Karpas-422 (cell line): ENCODE results near the gene FXYD3. TPM values are rescaled to one million over a fixed set of nuclear protein-coding genes. Genes with fewer than 3 reads are reported as not detected.

Source experiments
- DNase-seq: peaks from one replicate; pipeline ENCODE4 v3.0.0-alpha.2; 2015
- H2AFZ ChIP-seq: fragments of 200-600 bp; sonication (generic); 2 replicates; pipeline ENCODE4 v1.6.1; 2014; ENCODE audit warnings: antibody characterized with exemption, low read length, mixed read lengths
- H3K27ac ChIP-seq: fragments of 200-600 bp; sonication (generic); 2 replicates; pipeline ENCODE4 v1.5.1; 2014; ENCODE audit warnings: mild to moderate bottlenecking, low read length, moderate library complexity
- H3K27me3 ChIP-seq: fragments of 200-600 bp; sonication (generic); 2 replicates; pipeline ENCODE4 v1.6.1; 2014; ENCODE audit warnings: low read length, mixed read lengths
- H3K36me3 ChIP-seq: fragments of 200-600 bp; sonication (generic); 2 replicates; pipeline ENCODE4 v1.6.1; 2014; ENCODE audit warnings: low read length, mixed read lengths; ENCODE audit not compliant: insufficient read depth
- H3K4me1 ChIP-seq: fragments of 200-600 bp; sonication (generic); 2 replicates; pipeline ENCODE4 v1.6.1; 2014; ENCODE audit warnings: mild to moderate bottlenecking, low read length, mixed read lengths
- H3K4me2 ChIP-seq: fragments of 200-600 bp; sonication (generic); 2 replicates; pipeline ENCODE4 v1.6.1; 2014; ENCODE audit warnings: low read length, low read depth, mild to moderate bottlenecking; ENCODE audit not compliant: poor library complexity, severe bottlenecking
- H3K4me3 ChIP-seq: fragments of 200-600 bp; sonication (generic); 2 replicates; pipeline ENCODE4 v1.5.1; 2014; ENCODE audit warnings: mild to moderate bottlenecking, antibody characterized with exemption, low read length, mixed read lengths
- H3K79me2 ChIP-seq: fragments of 200-600 bp; sonication (generic); 2 replicates; pipeline ENCODE4 v1.6.1; 2014; ENCODE audit warnings: mild to moderate bottlenecking, low read length, mixed read lengths
- H3K9ac ChIP-seq: fragments of 200-600 bp; sonication (generic); 2 replicates; pipeline ENCODE4 v1.6.0; 2014; ENCODE audit warnings: low read length
- H3K9me2 ChIP-seq: fragments of 200-600 bp; sonication (generic), shearing (Covaris generic); replicated peaks from 2 replicates; pipeline ENCODE4 v1.6.0; 2014; ENCODE audit warnings: mild to moderate bottlenecking, low read length, moderate library complexity; ENCODE audit not compliant: insufficient read depth
- H3K9me3 ChIP-seq: fragments of 300-700, 200-600 bp; sonication (generic); 2 replicates; pipeline ENCODE4 v1.6.1; 2014; ENCODE audit warnings: low read length, mixed read lengths
- H4K20me1 ChIP-seq: fragments of 200-600 bp; sonication (generic); 2 replicates; pipeline ENCODE4 v1.6.1; 2014; ENCODE audit warnings: mild to moderate bottlenecking, antibody characterized with exemption, low read length, low read depth; ENCODE audit not compliant: insufficient read depth
- total RNA-seq: library from RNA; depleted of rRNA; stranded (reverse); fragments of >200 nt; shearing (Covaris generic); gene quantifications from 2 replicates; pipeline ENCODE4 v1.2.3, GENCODE V29; 2014; ENCODE audit warnings: low replicate concordance

FXYD3 gene
- total RNA-seq, 1 experiment from 2014 or later = not detected

DNA sequence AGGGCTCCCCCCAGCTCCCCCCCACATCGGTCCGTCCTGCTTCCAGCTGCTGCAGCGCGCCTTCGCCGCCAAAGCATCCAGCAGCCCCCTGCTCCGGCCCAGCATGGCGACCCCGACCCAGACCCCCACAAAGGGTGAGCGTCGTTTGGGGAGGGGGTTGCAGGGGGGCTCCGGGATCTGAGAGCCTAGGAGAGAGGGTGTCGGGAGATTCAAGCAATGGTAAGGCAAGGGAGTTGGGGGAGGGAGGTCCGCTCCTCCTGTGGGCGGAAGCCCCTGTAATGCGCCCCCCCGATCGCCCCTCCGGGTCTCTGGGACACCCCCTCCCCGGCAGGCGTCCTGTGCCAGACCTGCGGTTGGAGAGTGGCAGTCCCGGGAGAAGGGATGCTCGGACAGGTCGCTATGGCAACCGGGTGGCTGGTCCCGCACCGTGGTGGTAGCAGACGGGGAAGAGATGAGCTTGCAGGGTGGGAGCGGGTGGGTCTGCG, 27.6 kb downstream of the FXYD3 start, which contains the start of gene FXYD7:
Gene FXYD7, plus strand, starts transcription at position 25 of the 485 bp plus-strand sequence. Its CDS starts 79 bp downstream, at position 104.
- no peaks in the 10 kb centered on the region for H3K9me2 ChIP-seq
- H3K4me2 ChIP-seq = no peak within 1 kb of the TSS
- no peak within 1 kb of the TSS for H2AFZ ChIP-seq

DNA sequence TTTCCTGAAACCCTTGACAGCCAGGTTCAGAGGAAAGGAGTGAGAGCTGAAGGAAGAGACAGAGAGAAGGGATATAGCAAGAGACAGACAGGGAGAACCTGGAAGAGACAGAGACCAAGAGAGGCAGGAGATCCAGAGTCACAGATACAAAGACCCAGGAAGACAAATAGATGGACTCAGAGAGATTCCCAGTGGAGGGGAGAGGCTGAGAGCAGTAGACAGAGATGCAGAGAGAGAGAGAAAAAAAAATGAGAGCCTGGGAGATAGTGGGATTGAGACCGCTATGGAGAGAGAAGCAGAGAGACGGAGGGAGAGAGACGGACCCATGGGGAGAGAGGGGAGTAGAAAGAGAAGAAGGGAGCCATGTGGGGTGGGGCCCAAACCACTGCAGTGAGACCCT, 28.2 kb downstream of the FXYD3 start:
- Histone ChIP-seq H3K79me2 (no peaks in the 10 kb centered on the region), H3K9me3 (no peaks in the 10 kb centered on the region), H2AFZ (no peak overlapping the region), H3K27ac (no peak overlapping the region), H3K4me2 (no peak overlapping the region), H3K27me3 (no peaks in the 10 kb centered on the region), H3K4me1 (peaks cover 18% of the 10 kb centered on the region), H3K36me3 (no peaks in the 10 kb centered on the region), H3K9ac (no peak overlapping the region), H3K4me3 (no peak overlapping the region), H3K9me2 (no peaks in the 10 kb centered on the region), H4K20me1 (no peaks in the 10 kb centered on the region)
- no peak for DNase-seq

More for the DNA sequence above, 27.6 kb downstream of the FXYD3 start, which contains the start of gene FXYD7:
- Histone ChIP-seq H3K4me3 (no peak within 1 kb of the TSS), H3K9ac (no peak within 1 kb of the TSS), H3K27me3 (no peaks in the 10 kb centered on the region), H3K36me3 (no peaks in the 10 kb centered on the region), H3K79me2 (no peaks in the 10 kb centered on the region), H3K9me3 (no peaks in the 10 kb centered on the region), H3K27ac (no peak within 1 kb of the TSS), H3K4me1 (peaks cover 18% of the 10 kb centered on the region), H4K20me1 (no peaks in the 10 kb centered on the region)
- no peak for DNase-seq

DNA sequence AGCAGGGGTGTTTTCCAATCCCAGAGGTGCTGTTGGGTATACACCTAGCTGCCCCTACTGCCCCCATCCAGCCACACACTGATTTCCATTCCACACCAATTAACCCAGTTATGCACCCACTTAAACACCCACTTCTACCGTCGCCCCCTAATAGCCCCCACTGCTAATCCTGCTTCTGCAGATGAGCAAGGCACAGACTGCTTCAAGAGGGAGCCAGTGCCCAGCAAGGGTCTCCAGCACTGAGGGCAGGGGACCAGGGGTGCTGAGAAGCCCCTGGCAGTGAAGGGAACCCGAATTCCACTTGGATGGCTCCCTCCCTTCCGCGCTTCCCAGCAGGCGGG, 28.6 kb downstream of the FXYD3 start:
- no peaks in the 10 kb centered on the region for H3K9me3 ChIP-seq
- no peak overlapping the region for H3K9ac ChIP-seq
- H3K79me2 ChIP-seq = no peaks in the 10 kb centered on the region
- DNase-seq = no peak
- no peak overlapping the region for H3K27ac ChIP-seq
- H3K9me2 ChIP-seq = no peaks in the 10 kb centered on the region
- peaks cover 18% of the 10 kb centered on the region for H3K4me1 ChIP-seq
- no peak overlapping the region for H2AFZ ChIP-seq
- no peaks in the 10 kb centered on the region for H3K36me3 ChIP-seq
- H3K27me3 ChIP-seq = no peaks in the 10 kb centered on the region
- H3K4me2 ChIP-seq = no peak overlapping the region
- H4K20me1 ChIP-seq = no peaks in the 10 kb centered on the region
- H3K4me3 ChIP-seq = no peak overlapping the region

- Histone ChIP-seq H3K36me3 (no peaks in the 10 kb centered on the region), H3K4me3 (no peak overlapping the region), H3K9me2 (no peaks in the 10 kb centered on the region), H4K20me1 (no peaks in the 10 kb centered on the region), H2AFZ (no peak overlapping the region), H3K9me3 (no peaks in the 10 kb centered on the region), H3K4me1 (peaks cover 18% of the 10 kb centered on the region), H3K27me3 (no peaks in the 10 kb centered on the region), H3K79me2 (no peaks in the 10 kb centered on the region), H3K27ac (no peak overlapping the region), H3K4me2 (no peak overlapping the region), H3K9ac (no peak overlapping the region)
- DNase-seq = no peak
These were observed 29.2 kb downstream of the FXYD3 start for GRCh38 chr19:35144600-35145436.

DNA sequence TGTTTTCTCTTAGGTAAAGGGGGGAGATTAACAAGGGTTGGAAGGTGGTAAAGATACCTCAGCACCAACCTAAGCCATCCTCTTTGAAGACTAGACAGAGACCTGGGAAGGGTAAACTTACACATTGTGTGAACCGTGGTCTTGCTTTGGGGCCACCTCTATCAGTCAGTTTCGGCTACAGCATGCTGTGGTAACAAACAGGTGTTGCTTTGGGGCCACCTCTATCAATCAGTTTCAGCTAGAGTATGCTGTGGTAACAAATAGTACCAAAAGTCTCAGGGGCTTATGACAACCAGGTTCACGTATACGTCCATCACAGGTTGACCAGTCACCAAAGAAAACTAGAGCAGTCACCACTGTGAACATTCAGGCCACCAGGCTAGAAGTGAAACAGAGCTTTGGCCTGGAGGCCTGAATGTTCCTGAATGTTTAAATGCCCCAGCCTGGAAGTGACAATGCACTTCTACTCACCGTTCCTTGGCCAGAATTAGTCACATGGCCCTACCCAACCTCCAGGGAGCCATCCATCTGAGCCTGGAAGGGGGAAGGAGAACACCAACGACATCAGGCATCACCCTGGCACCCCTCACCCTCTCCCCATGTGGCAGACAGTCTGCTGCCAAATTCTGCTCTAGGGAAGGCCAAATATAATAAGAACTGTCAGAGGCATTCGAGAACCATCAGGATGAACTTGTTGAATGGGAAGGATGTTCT, 31.3 kb downstream of the FXYD3 start:
- no peaks in the 10 kb centered on the region for H3K36me3 ChIP-seq
- H3K9ac ChIP-seq = no peak overlapping the region
- H3K27me3 ChIP-seq = no peaks in the 10 kb centered on the region
- no peak overlapping the region for H3K27ac ChIP-seq
- no peak overlapping the region for H3K4me3 ChIP-seq
- H2AFZ ChIP-seq = no peak overlapping the region
- H3K4me1 ChIP-seq = peaks cover 8% of the 10 kb centered on the region
- H3K9me2 ChIP-seq = no peaks in the 10 kb centered on the region
- H3K9me3 ChIP-seq = no peaks in the 10 kb centered on the region
- DNase-seq = no peak
- no peaks in the 10 kb centered on the region for H3K79me2 ChIP-seq
- no peaks in the 10 kb centered on the region for H4K20me1 ChIP-seq
- no peak overlapping the region for H3K4me2 ChIP-seq

DNA sequence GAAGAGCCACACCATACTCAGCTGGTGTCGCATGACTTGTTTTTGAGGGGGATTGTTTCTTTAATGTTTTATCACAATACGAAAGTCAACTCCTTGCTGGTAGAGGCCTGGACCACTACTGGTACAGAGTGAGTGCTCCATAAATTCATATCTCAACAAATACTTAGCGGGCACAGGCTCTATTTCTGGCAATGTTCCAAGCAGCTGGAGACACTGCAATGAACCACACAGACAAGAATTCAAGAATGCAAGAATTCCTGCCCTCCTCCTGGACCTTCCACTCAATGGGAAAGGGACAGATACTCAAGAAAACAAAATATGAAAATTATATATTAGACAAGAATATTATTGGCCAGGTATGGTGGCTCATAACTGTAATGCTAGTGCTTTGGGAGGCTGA, 33.8 kb downstream of the FXYD3 start:
- Histone ChIP-seq H3K4me1 (peaks cover 11% of the 10 kb centered on the region), H3K27ac (no peak overlapping the region), H3K79me2 (no peaks in the 10 kb centered on the region)

DNA sequence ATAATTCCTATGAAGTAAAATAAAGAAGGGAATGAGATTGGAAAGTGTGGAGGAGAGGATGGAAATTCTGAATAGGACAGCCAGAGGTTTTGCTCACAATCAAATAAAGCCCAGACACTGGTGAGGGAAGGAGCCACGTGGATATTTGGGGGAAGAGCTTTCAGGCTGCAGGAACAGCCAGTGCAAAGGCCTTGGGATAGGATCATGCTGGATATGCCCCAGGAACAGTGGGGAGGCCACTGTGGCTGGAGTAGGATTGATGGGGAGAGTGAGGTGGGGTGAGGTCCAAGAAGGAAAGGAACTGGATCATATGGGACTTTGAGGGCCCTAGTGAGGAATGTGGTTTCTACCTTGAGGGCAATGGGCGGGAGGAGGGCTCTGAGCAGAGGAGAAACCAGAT, 34.8 kb downstream of the FXYD3 start:
- Histone ChIP-seq H3K4me3 (no peak overlapping the region), H3K9ac (no peak overlapping the region), H3K4me2 (no peak overlapping the region), H3K36me3 (no peaks in the 10 kb centered on the region), H3K9me3 (no peaks in the 10 kb centered on the region), H3K27ac (no peak overlapping the region), H2AFZ (no peak overlapping the region), H3K27me3 (no peaks in the 10 kb centered on the region), H3K4me1 (peaks cover 12% of the 10 kb centered on the region), H3K9me2 (no peaks in the 10 kb centered on the region), H3K79me2 (peaks cover 7% of the 10 kb centered on the region), H4K20me1 (no peaks in the 10 kb centered on the region)
- no peak for DNase-seq

More for the DNA sequence above, 33.8 kb downstream of the FXYD3 start:
- no peaks in the 10 kb centered on the region for H4K20me1 ChIP-seq
- no peaks in the 10 kb centered on the region for H3K9me2 ChIP-seq
- H3K36me3 ChIP-seq = no peaks in the 10 kb centered on the region
- H3K9me3 ChIP-seq = no peaks in the 10 kb centered on the region
- no peak overlapping the region for H3K4me2 ChIP-seq
- H2AFZ ChIP-seq = no peak overlapping the region
- no peak overlapping the region for H3K9ac ChIP-seq
- DNase-seq = no peak
- no peaks in the 10 kb centered on the region for H3K27me3 ChIP-seq
- H3K4me3 ChIP-seq = no peak overlapping the region

DNA sequence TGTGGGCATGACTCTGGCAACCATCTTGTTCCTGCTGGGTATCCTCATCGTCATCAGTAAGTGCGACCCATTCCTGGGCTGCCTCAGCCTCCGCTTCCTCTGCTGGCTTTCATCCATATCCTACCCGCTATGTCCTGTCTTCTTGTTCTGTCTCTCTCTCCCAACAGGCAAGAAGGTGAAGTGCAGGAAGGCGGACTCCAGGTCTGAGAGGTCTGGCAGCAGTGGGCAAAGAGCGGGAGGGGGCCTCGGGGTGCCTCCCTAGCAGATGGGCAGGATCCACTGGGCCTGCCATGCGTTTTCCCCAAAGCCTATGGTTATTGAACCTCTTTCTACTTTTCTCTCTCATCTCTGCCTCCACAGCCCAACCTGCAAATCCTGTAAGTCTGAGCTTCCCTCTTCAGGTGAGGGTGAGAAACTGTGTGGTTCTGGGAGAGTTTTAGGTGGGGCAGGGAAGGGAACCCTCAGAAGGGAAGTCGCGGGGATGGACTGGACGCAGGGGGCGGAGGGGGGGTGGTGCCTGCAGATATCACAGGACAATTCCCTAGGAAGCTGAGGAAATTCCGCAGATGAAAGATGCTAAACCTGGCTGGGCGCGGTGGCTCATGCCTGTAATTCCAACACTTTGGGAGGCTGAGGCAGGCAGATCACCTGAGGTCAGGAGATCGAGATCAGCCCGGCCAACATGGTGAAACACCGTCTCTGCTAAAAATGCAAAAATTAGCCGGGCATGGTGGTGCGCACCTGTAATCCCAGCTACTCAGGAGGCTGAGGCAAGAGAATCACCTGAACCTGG, 35.8 kb downstream of the FXYD3 start:
- DNase-seq = no peak
- Histone ChIP-seq H3K79me2 (peaks cover 17% of the 10 kb centered on the region), H3K4me2 (no peak overlapping the region), H2AFZ (no peak overlapping the region), H3K9me3 (no peaks in the 10 kb centered on the region), H3K36me3 (no peaks in the 10 kb centered on the region), H3K4me3 (no peak overlapping the region), H3K9me2 (no peaks in the 10 kb centered on the region), H3K9ac (no peak overlapping the region), H4K20me1 (no peaks in the 10 kb centered on the region), H3K27me3 (no peaks in the 10 kb centered on the region), H3K4me1 (peaks cover 21% of the 10 kb centered on the region), H3K27ac (no peak overlapping the region)
